Fibroblast of pulmonary artery (primary cell): ENCODE results near the gene C17orf113.

Experiments
- DNase-seq: peaks from one replicate; pipeline ENCODE4 v3.0.0-alpha.2; 2010; ENCODE audit warnings: low read depth
- H3K4me3 ChIP-seq: replicated peaks from 2 replicates; pipeline ENCODE4 v1.5.1; 2011; ENCODE audit warnings: low read depth, mild to moderate bottlenecking, control low read depth, low read length, moderate library complexity
- TF ChIP-seq, protein P1 (sequence below): IDR thresholded peaks from 2 replicates; pipeline ENCODE4 v1.5.1; 2011; ENCODE audit warnings: mild to moderate bottlenecking, control low read depth, low read length, inconsistent platforms; ENCODE audit errors: missing control alignments

Gene C17orf113

DNA sequence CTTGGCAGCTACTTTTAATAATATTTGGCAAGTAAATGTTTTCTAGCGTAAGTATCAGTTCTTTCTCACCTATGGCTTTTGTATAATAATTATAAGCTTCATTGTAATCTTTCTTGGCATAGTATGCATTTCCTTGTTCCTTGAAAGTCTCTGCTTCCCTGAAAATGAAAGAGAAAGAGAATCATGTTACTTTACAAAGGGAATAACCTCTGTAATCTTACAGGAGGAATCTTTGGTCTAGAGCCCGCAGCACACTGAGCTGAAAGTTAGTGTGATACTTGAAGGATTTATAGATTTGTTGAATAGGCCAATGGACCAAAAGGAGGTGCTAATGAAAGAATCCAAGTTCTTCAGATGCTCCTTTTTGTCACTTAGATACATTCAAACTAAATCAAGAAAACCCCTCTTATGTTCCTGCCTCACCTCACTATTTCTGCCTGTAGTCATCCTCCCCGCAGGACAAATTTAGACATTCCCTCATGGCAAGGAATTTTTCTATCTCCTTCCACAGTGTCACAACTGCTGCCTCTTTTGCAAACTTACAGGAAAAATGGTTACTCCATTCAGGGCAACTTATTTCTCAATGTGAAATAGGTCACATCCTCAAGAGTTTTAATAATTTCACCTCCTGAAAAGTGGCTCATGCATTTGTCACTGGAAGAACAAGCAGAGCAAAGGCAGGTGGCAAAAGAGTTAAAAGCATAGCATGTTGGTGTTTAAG is 49.8 kb downstream of the C17orf113 start:
- DNase-seq = no peak
- TF ChIP-seq, protein P1, sequence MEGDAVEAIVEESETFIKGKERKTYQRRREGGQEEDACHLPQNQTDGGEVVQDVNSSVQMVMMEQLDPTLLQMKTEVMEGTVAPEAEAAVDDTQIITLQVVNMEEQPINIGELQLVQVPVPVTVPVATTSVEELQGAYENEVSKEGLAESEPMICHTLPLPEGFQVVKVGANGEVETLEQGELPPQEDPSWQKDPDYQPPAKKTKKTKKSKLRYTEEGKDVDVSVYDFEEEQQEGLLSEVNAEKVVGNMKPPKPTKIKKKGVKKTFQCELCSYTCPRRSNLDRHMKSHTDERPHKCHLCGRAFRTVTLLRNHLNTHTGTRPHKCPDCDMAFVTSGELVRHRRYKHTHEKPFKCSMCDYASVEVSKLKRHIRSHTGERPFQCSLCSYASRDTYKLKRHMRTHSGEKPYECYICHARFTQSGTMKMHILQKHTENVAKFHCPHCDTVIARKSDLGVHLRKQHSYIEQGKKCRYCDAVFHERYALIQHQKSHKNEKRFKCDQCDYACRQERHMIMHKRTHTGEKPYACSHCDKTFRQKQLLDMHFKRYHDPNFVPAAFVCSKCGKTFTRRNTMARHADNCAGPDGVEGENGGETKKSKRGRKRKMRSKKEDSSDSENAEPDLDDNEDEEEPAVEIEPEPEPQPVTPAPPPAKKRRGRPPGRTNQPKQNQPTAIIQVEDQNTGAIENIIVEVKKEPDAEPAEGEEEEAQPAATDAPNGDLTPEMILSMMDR = no peak
- H3K4me3 ChIP-seq = no peak overlapping the region

DNA sequence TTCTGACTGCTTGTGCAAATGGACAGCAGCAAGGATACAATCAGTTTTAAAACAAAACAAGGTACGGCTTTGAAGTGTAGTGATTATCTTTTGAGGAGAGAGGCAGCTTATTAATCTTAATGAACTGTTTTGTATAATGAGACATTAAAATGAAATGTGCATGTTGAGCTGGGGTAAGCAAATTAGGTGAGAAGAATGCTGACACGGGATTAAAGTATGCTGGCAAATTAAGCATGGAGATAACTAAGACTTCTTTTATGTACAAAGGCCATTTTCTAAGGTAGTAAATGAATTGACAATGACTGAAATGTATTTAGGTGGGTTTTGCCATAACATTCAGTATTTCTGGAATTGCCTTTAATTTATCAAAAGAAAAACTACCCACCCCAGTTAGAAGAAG is 51.9 kb downstream of the C17orf113 start:
- DNase-seq = no peak
- TF ChIP-seq, protein P1 = no peak
- H3K4me3 ChIP-seq = no peak overlapping the region

DNA sequence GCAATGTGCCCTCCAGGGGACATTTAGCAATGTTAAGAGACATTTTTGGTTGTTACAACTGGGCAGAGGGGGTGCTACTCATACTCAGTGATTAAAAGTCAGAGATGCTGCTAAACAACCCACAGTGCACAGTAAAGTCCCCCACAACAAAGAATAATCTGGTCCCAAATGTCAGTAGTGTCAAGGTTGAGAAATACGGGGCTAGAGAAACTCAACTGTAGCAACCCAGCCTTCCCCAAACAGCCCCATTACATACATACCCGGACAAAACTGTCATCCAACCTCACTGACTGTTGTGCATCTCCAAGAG is 53.6 kb downstream of the C17orf113 start:
- no peak for DNase-seq
- TF ChIP-seq, protein P1 = no peak

DNA sequence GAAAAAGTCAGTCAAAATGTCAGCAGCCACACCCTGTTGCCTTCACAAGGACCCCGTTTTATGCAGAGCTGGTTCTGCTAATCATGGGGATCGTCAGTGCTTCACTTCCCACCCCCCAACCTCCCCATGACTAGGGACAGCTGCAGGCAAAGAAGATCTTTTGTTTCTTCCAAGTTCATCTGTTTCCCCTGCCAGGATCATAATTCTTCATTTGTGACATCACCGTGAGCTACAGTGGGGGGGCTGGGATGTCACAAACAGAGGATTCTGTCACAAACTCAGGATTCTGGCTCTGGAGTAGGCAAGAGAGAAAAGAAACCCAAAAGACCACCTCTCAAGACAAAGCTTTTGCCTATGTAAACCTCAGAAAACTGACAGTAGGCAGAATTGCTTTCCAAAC is 57.8 kb downstream of the C17orf113 start:
- H3K4me3 ChIP-seq = no peak overlapping the region
- TF ChIP-seq, protein P1 = no peak
- DNase-seq = no peak

More for the DNA sequence above, 53.6 kb downstream of the C17orf113 start:
- no peak overlapping the region for H3K4me3 ChIP-seq

DNA sequence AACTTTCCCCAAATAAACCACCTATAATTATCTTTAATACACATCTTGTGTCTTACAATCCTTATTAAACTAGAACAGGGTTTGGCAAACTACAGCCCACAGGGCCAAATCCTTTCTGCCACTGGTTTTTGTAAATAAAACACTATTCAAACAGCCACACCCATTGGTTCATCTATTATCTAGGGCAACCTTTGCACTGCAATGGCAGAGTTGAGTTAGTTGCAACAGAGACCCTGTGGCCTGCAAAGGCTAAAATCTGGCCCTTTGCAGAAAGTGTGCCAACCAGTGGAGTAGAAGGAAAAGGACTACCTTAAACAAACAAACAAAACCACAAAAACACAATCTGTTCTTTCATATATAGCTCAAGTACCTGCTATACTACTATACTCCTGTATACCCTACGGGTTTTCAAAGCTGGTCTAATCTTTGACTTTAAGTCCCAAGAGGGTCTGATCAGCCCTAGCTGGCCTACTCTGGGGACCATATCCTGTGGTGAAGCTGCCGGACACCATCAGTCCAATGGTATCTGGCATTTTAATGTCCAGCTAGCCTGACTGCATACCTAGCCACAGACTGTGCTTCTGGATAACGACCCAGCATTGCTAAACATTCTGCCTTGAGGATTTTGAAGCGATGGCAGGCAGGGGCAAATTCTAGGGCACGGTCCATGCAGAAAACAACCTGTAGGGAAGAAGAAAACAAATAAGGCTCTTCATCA is 60.5 kb downstream of the C17orf113 start:
- no peak overlapping the region for H3K4me3 ChIP-seq
- DNase-seq = no peak
- TF ChIP-seq, protein P1 = no peak

DNA sequence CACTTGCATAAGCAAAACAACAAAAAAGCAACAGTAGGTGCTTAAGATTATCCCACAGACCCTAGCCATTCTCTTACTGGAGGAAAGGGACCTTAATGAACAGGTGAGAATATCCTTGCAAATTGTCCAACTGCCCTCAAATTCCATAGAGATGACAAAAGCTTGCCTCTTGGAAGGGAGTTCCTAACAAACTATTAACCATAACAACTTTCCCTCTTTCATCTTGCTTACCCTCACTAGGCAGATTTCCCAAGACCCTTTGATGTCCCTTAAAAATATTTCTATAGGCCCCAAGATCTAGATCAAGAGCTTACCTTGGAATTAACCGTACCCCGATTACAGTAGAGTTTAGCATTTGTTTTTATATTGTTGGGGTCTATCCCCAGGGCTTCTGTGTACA is 62.0 kb downstream of the C17orf113 start:
- TF ChIP-seq, protein P1 = no peak
- DNase-seq = no peak

More for the DNA sequence above, 62.0 kb downstream of the C17orf113 start:
- no peak overlapping the region for H3K4me3 ChIP-seq
